ENCODE data around the gene POLR2A. TPM values are rescaled to one million over a fixed set of nuclear protein-coding genes. Genes with fewer than 3 reads are reported as not detected.
A peak's percentile ranks its signal among the peaks of the same experiment; 100 is the strongest.

The POLR2A gene
- total and polyA plus RNA-seq, 8 donors, result 8.1 to 750 (median 57.2) TPM

DNA sequence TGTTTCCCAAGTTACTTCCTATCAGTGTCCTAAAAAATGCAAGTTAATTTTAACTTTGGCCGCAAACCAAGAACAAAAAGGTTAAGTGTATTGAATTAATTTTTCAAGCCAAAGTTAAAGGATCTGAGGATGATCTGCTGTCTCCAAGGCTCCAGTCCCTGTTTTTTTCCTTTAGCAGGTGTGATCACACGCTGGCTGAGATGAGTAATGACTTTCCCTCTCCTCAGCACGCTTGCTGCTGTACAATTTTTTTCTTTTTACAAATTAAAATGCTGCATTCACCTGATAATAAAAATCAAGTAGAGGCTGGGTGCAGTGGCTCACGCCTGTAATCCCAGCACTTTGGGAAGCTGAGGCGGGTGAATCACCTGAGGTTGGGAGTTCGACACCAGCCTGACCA, 60.7 kb downstream of the POLR2A start:
- intact Hi-C loops (cut with DNase I; ENCODE audit: low total_unique reads), result no loop called here
- WGBS, 5 donors, result 61 to 77% (median 68%) methylated on average over 6 of the region's 6 CpGs
- H3K4me3 ChIP-seq, result no peak overlapping the region
- peaks cover 12 to 21% (median 18%) of the 10 kb centered on the region in 4 donors for H3K4me1 ChIP-seq
- no peak overlapping the region for H3K27ac ChIP-seq
- no peaks in the 10 kb centered on the region for H3K36me3 ChIP-seq
- TF ChIP-seq, protein P1, sequence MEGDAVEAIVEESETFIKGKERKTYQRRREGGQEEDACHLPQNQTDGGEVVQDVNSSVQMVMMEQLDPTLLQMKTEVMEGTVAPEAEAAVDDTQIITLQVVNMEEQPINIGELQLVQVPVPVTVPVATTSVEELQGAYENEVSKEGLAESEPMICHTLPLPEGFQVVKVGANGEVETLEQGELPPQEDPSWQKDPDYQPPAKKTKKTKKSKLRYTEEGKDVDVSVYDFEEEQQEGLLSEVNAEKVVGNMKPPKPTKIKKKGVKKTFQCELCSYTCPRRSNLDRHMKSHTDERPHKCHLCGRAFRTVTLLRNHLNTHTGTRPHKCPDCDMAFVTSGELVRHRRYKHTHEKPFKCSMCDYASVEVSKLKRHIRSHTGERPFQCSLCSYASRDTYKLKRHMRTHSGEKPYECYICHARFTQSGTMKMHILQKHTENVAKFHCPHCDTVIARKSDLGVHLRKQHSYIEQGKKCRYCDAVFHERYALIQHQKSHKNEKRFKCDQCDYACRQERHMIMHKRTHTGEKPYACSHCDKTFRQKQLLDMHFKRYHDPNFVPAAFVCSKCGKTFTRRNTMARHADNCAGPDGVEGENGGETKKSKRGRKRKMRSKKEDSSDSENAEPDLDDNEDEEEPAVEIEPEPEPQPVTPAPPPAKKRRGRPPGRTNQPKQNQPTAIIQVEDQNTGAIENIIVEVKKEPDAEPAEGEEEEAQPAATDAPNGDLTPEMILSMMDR (IDR thresholded peaks at IDR 0.05), result no peak
- TF ChIP-seq POLR2AphosphoS5 (IDR thresholded peaks at IDR 0.05) (no peak), POLR2A (IDR thresholded peaks at IDR 0.05) (no peak), EP300 (IDR thresholded peaks at IDR 0.05) (no peak)
- H3K9me3 ChIP-seq, result no peaks in the 10 kb centered on the region
- no peaks in the 10 kb centered on the region for H3K27me3 ChIP-seq
- no peak for DNase-seq

DNA sequence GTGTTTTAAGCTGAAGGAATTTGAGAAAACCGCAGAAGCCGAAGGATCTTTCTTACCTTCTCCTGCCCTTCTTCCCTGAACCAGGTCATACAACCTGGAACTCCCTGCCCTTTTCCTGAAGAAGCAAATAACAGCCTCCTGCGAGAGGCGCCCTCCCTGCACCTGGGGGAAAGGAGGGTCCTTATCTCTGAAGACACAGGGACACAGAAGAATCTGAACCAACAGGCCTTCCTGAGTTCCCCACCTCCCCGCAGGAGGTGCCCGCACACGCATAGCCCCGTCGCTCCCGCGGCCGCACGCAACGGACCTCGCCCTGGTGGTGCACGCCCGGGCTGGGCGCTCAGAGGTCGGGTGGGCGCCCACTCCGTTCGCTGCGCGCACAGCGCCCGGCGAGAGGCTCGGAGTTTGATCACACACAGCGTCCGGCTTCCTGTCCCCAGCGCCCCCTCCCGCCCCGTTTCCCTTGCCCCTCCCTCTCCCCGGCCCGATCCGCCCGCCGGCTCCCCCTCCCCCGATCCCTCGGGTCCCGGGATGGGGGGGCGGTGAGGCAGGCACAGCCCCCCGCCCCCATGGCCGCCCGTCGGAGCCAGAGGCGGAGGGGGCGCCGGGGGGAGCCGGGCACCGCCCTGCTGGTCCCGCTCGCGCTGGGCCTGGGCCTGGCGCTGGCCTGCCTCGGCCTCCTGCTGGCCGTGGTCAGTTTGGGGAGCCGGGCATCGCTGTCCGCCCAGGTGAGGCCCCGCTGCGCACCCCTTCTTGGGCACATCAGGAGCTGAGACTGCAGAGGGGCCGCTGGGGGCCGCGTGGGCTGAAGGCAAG, 64.6 kb downstream of the POLR2A start, which contains the start of gene TNFSF12:
TNFSF12 (plus strand) TSS at position 474 of the 816 bp plus-strand sequence; CDS start at position 570, 96 bp downstream.
- Histone ChIP-seq H3K4me1 (peaks cover 13 to 52% (median 24%) of the 10 kb centered on the region in 4 donors), H3K4me3 (peak within 1 kb of the TSS; percentile 59 to 68 (median 64)), H3K27ac (peak within 1 kb of the TSS; percentile 71 to 96 (median 89)), H3K36me3 (peaks cover 0 to 12% (median 9%) of the 10 kb centered on the region in 4 donors), H3K27me3 (no peaks in the 10 kb centered on the region), H3K9me3 (no peaks in the 10 kb centered on the region)
- WGBS, 5 donors, result 0 to 3% (median 1%) methylated on average over 9 to 58 of the region's 65 CpGs
- intact Hi-C loops (cut with DNase I; ENCODE audit: low total_unique reads), result no loop called here
- DNase-seq, result peak; percentile 55 to 84
- peak in 2 of 3 donors; percentile 34 to 47 for TF ChIP-seq POLR2AphosphoS5 (IDR thresholded peaks at IDR 0.05)
- TF ChIP-seq EP300 (IDR thresholded peaks at IDR 0.05), result no peak
- TF ChIP-seq, protein P1 (IDR thresholded peaks at IDR 0.05), result peak in 2 of 7 experiments; percentile 11 to 12
- no peak for TF ChIP-seq POLR2A (IDR thresholded peaks at IDR 0.05)

Small RNAs within 50 kb of the gene (small RNA-seq; reads per million reads assigned to genes)
- gene RF00019, result 0 reads per million in 4 donors

Other genes with a start within 250 kb of the POLR2A start
Only the 30 nearest of the 40 such genes appear.
- gene SLC2A4, start 202.6 kb upstream of the POLR2A start, total RNA-seq, result 10 to 100 TPM in 2 of 5 donors, 1 to 10 TPM in 3; 3.5 to 26.6 (median 7.0) TPM
- gene SLC2A4, start 202.6 kb upstream of the POLR2A start, polyA plus RNA-seq, result 10 to 100 TPM in 1 of 3 donors, 1 to 10 TPM in 1, under 1 TPM in 1; 0.92 to 15.9 (median 1.4) TPM
- 10 to 100 TPM in 1 of 5 donors, 1 to 10 TPM in 1, under 1 TPM in 2, not detected in 1; 0.43 to 72.4 (median 1.1) TPM for gene YBX2, start 189.7 kb upstream of the POLR2A start, total RNA-seq
- gene YBX2, start 189.7 kb upstream of the POLR2A start, polyA plus RNA-seq, result 1 to 10 TPM; 1.2 to 6.5 (median 1.8) TPM
- 100 to 1,000 TPM in 4 of 5 donors, 10 to 100 TPM in 1; 86.9 to 189 (median 137) TPM for gene EIF5A, start 176.7 kb upstream of the POLR2A start, total RNA-seq
- 100 to 1,000 TPM; 341 to 438 (median 394) TPM for gene EIF5A, start 176.7 kb upstream of the POLR2A start, polyA plus RNA-seq
- 10 to 100 TPM; 23.9 to 91.6 (median 55.9) TPM for gene GPS2, start 169.0 kb upstream of the POLR2A start, total RNA-seq
- 10 to 100 TPM; 74.3 to 84.9 (median 79.7) TPM for gene GPS2, start 169.0 kb upstream of the POLR2A start, polyA plus RNA-seq
- 10 to 100 TPM; 17.8 to 84.0 (median 36.4) TPM for gene NEURL4, start 155.0 kb upstream of the POLR2A start, total RNA-seq
- 10 to 100 TPM in 2 of 3 donors, 1 to 10 TPM in 1; 6.9 to 22.2 (median 15.6) TPM for gene NEURL4, start 155.0 kb upstream of the POLR2A start, polyA plus RNA-seq
- gene ACAP1, start 147.8 kb upstream of the POLR2A start, total RNA-seq, result 10 to 100 TPM in 4 of 5 donors, 1 to 10 TPM in 1; 8.3 to 33.3 (median 14.7) TPM
- 1 to 10 TPM; 4.4 to 6.4 (median 6.2) TPM for gene ACAP1, start 147.8 kb upstream of the POLR2A start, polyA plus RNA-seq
- gene KCTD11, start 132.2 kb upstream of the POLR2A start, total RNA-seq, result 10 to 100 TPM in 1 of 5 donors, 1 to 10 TPM in 3, under 1 TPM in 1; 0.58 to 11.0 (median 3.5) TPM
- 10 to 100 TPM in 1 of 3 donors, 1 to 10 TPM in 2; 8.9 to 14.1 (median 9.4) TPM for gene KCTD11, start 132.2 kb upstream of the POLR2A start, polyA plus RNA-seq
- not detected for gene TMEM95, start 129.2 kb upstream of the POLR2A start, total RNA-seq
- not detected for gene TMEM95, start 129.2 kb upstream of the POLR2A start, polyA plus RNA-seq
- gene TNK1, start 103.3 kb upstream of the POLR2A start, total RNA-seq, result 10 to 100 TPM in 3 of 5 donors, 1 to 10 TPM in 2; 5.7 to 37.1 (median 22.2) TPM
- 10 to 100 TPM in 1 of 3 donors, 1 to 10 TPM in 2; 6.0 to 12.1 (median 7.8) TPM for gene TNK1, start 103.3 kb upstream of the POLR2A start, polyA plus RNA-seq
- gene PLSCR3, start 89.8 kb upstream of the POLR2A start, total RNA-seq, result 100 to 1,000 TPM in 1 of 5 donors, 10 to 100 TPM in 2, 1 to 10 TPM in 1, not detected in 1; 7.9 to 101 (median 29.6) TPM
- 10 to 100 TPM; 21.9 to 27.1 (median 24.4) TPM for gene PLSCR3, start 89.8 kb upstream of the POLR2A start, polyA plus RNA-seq
- gene TMEM256, start 80.3 kb upstream of the POLR2A start, total RNA-seq, result 100 to 1,000 TPM in 2 of 5 donors, 10 to 100 TPM in 2, not detected in 1; 39.8 to 347 (median 161) TPM
- 100 to 1,000 TPM; 189 to 282 (median 279) TPM for gene TMEM256, start 80.3 kb upstream of the POLR2A start, polyA plus RNA-seq
- 10 to 100 TPM in 3 of 5 donors, 1 to 10 TPM in 2; 4.6 to 42.0 (median 13.8) TPM for gene NLGN2, start 76.5 kb upstream of the POLR2A start, total RNA-seq
- gene NLGN2, start 76.5 kb upstream of the POLR2A start, polyA plus RNA-seq, result 1 to 10 TPM; 1.7 to 7.9 (median 1.8) TPM
- not detected for gene SPEM1, start 64.0 kb upstream of the POLR2A start, total RNA-seq
- gene SPEM1, start 64.0 kb upstream of the POLR2A start, polyA plus RNA-seq, result under 1 TPM in 1 of 3 donors, not detected in 2; 0.20 TPM
- not detected for gene SPEM2, start 58.8 kb upstream of the POLR2A start, total RNA-seq
- gene SPEM2, start 58.8 kb upstream of the POLR2A start, polyA plus RNA-seq, result not detected
- not detected for gene SPEM3, start 55.5 kb upstream of the POLR2A start, total RNA-seq
- not detected for gene SPEM3, start 55.5 kb upstream of the POLR2A start, polyA plus RNA-seq
- gene TMEM102, start 48.9 kb upstream of the POLR2A start, total RNA-seq, result 10 to 100 TPM in 2 of 5 donors, 1 to 10 TPM in 2, not detected in 1; 1.3 to 48.4 (median 9.0) TPM
- 1 to 10 TPM; 4.5 to 7.9 (median 6.4) TPM for gene TMEM102, start 48.9 kb upstream of the POLR2A start, polyA plus RNA-seq
- gene FGF11, start 44.9 kb upstream of the POLR2A start, total RNA-seq, result 10 to 100 TPM in 1 of 5 donors, under 1 TPM in 1, not detected in 3; 0.37 to 15.6 TPM
- 1 to 10 TPM in 1 of 3 donors, under 1 TPM in 1, not detected in 1; 0.50 to 2.9 TPM for gene FGF11, start 44.9 kb upstream of the POLR2A start, polyA plus RNA-seq
- 1 to 10 TPM in 3 of 5 donors, not detected in 2; 1.8 to 6.4 (median 4.2) TPM for gene CHRNB1, start 39.3 kb upstream of the POLR2A start, total RNA-seq
- gene CHRNB1, start 39.3 kb upstream of the POLR2A start, polyA plus RNA-seq, result 10 to 100 TPM in 2 of 3 donors, 1 to 10 TPM in 1; 9.2 to 12.0 (median 10.7) TPM
- 10 to 100 TPM; 15.8 to 31.5 (median 29.0) TPM for gene ZBTB4, start 4.7 kb upstream of the POLR2A start, total RNA-seq
- 10 to 100 TPM; 16.3 to 18.0 (median 17.9) TPM for gene ZBTB4, start 4.7 kb upstream of the POLR2A start, polyA plus RNA-seq
- not detected for gene SLC35G6, start 2.9 kb upstream of the POLR2A start, total RNA-seq
- not detected for gene SLC35G6, start 2.9 kb upstream of the POLR2A start, polyA plus RNA-seq
- 100 to 1,000 TPM in 1 of 5 donors, 10 to 100 TPM in 3, 1 to 10 TPM in 1; 6.1 to 199 (median 49.6) TPM for gene TNFSF12, start 64.7 kb downstream of the POLR2A start, total RNA-seq
- gene TNFSF12, start 64.7 kb downstream of the POLR2A start, polyA plus RNA-seq, result 10 to 100 TPM; 31.7 to 48.0 (median 45.1) TPM
- 10 to 100 TPM; 15.6 to 55.4 (median 22.6) TPM for gene TNFSF13, start 74.4 kb downstream of the POLR2A start, total RNA-seq
- gene TNFSF13, start 74.4 kb downstream of the POLR2A start, polyA plus RNA-seq, result 10 to 100 TPM; 24.0 to 35.9 (median 32.0) TPM
- gene SENP3, start 77.6 kb downstream of the POLR2A start, total RNA-seq, result 10 to 100 TPM; 22.0 to 78.6 (median 49.9) TPM
- gene SENP3, start 77.6 kb downstream of the POLR2A start, polyA plus RNA-seq, result 10 to 100 TPM; 39.3 to 55.0 (median 53.0) TPM
- 10 to 100 TPM; 11.1 to 19.2 (median 13.9) TPM for gene CD68, start 95.3 kb downstream of the POLR2A start, total RNA-seq
- gene CD68, start 95.3 kb downstream of the POLR2A start, polyA plus RNA-seq, result 10 to 100 TPM; 13.8 to 39.6 (median 28.9) TPM
- gene MPDU1, start 99.5 kb downstream of the POLR2A start, total RNA-seq, result 100 to 1,000 TPM in 3 of 5 donors, 10 to 100 TPM in 2; 64.8 to 188 (median 117) TPM
- gene MPDU1, start 99.5 kb downstream of the POLR2A start, polyA plus RNA-seq, result 10 to 100 TPM; 27.2 to 67.4 (median 64.0) TPM
- gene SOX15, start 105.7 kb downstream of the POLR2A start, total RNA-seq, result 1 to 10 TPM in 1 of 5 donors, not detected in 4; 1.7 TPM
- gene SOX15, start 105.7 kb downstream of the POLR2A start, polyA plus RNA-seq, result 10 to 100 TPM in 1 of 3 donors, under 1 TPM in 2; 0.76 to 48.1 (median 0.81) TPM
- gene FXR2, start 130.5 kb downstream of the POLR2A start, total RNA-seq, result 10 to 100 TPM; 11.0 to 33.3 (median 23.3) TPM
- 10 to 100 TPM; 22.7 to 28.5 (median 23.2) TPM for gene FXR2, start 130.5 kb downstream of the POLR2A start, polyA plus RNA-seq
- 100 to 1,000 TPM in 2 of 5 donors, 10 to 100 TPM in 3; 11.6 to 235 (median 42.6) TPM for gene SAT2, start 143.5 kb downstream of the POLR2A start, total RNA-seq
- gene SAT2, start 143.5 kb downstream of the POLR2A start, polyA plus RNA-seq, result 100 to 1,000 TPM; 126 to 209 (median 184) TPM
- 1 to 10 TPM in 1 of 5 donors, not detected in 4; 1.2 TPM for gene SHBG, start 145.8 kb downstream of the POLR2A start, total RNA-seq
- gene SHBG, start 145.8 kb downstream of the POLR2A start, polyA plus RNA-seq, result under 1 TPM in 2 of 3 donors, not detected in 1; 0.20 to 0.37 TPM
- gene ATP1B2, start 166.6 kb downstream of the POLR2A start, total RNA-seq, result under 1 TPM in 2 of 5 donors, not detected in 3; 0.45 to 0.55 TPM
- under 1 TPM; 0.12 to 0.90 (median 0.76) TPM for gene ATP1B2, start 166.6 kb downstream of the POLR2A start, polyA plus RNA-seq

Data from stomach (tissue), 9 donors.